Right lobe of liver (tissue), 6 donors: ENCODE results near the gene FRMD4B. TPM values are rescaled to one million over a fixed set of nuclear protein-coding genes. Genes with fewer than 3 reads are reported as not detected.

Experiments used
- ATAC-seq, 4 donors: fragments of 200-7000 bp; cut with Tn5 transposase; one replicate each; pipeline ENCODE4 v1.9.1; 2020; ENCODE audit warnings: mild to moderate bottlenecking in 4 of 4, moderate library complexity in 4 of 4
- DNase-seq, 3 donors: peaks; one replicate each; pipeline ENCODE4 v3.0.0-alpha.2; 2020
- H3K27ac ChIP-seq, 3 donors: fragments of 200-600 bp; one replicate each; pipeline ENCODE4 v1.8.0; 2022
- H3K27me3 ChIP-seq, 2 donors: fragments of 200-600 bp; one replicate each; pipeline ENCODE4 v1.8.0; 2022
- H3K36me3 ChIP-seq, 4 donors: fragments of 200-600 bp; sonication (generic) in 1 of 4; one replicate each; pipeline versions ENCODE4 v1.5.1 to v1.8.0; 2017 to 2022; ENCODE audit warnings: control low read depth in 1 of 4
- H3K4me1 ChIP-seq, 4 donors: fragments of 200-600 bp; sonication (generic) in 1 of 4; one replicate each; pipeline versions ENCODE4 v1.5.1 to v1.8.0; 2017 to 2022; ENCODE audit warnings: control low read depth in 1 of 4
- H3K4me3 ChIP-seq, 3 donors: fragments of 200-600 bp; one replicate each; pipeline ENCODE4 v1.8.0; 2022
- H3K9me3 ChIP-seq, 4 donors: fragments of 200-600 bp; sonication (generic) in 1 of 4; one replicate each; pipeline versions ENCODE4 v1.5.1 to v1.8.0; 2017 to 2022; ENCODE audit warnings: control low read depth in 1 of 4
- POLR2A ChIP-seq: fragments of 450-650 bp; IDR thresholded peaks from one replicate; pipeline ENCODE4 v1.6.1; 2017; ENCODE audit warnings: antibody characterized with exemption, mild to moderate bottlenecking
- WGBS: methylation state at CpG from one replicate; pipeline ENCODE4 v1.1.6; 2018; ENCODE audit warnings: low coverage, low lambda C conversion rate; ENCODE audit not compliant: insufficient coverage; ENCODE audit errors: missing lambda C conversion rate; 5-methylcytosine and 5-hydroxymethylcytosine counted together
- intact Hi-C, 2 donors: fragments of 100-400 bp; cut with DNase I; formaldehyde crosslinking; loops; one replicate each; pipeline versions ENCODE4 v1.11.2 to v1.14.1; 2022
- total RNA-seq, 6 experiments: library from RNA; depleted of rRNA in 2 of 6; stranded (reverse); fragments of >200 nt in 2 of 6; fragmentation: NEBNext Ultra II Directional in 3 of 6; extraction: Animal tissue kit (Norgen Biotek cat#: 25700) in 3 of 6; gene quantifications; one replicate each; pipeline versions ENCODE4 v1.1.0 to v1.2.4, GENCODE V29; 2016 to 2023
- TF ChIP-seq, protein P1 (sequence below), 4 donors: fragments of 200-600 bp in 3 of 4; fragments of 450-650 bp in 1 of 4; IDR thresholded peaks; one replicate each; pipeline versions ENCODE4 v1.5.1 to v1.8.0; 2016 to 2022; ENCODE audit warnings: antibody characterized with exemption in 4 of 4, mild to moderate bottlenecking in 2 of 4
- donor health status: DM: no; HTN: yes; CAD: no.
- donor health status: DM: no; HTN: no; CAD: no.
- donor health status: DM: no; HTN: no; CAD: no.
- donor health status: DM: no; HTN: yes; CAD: no.
- donor health status: DM: no; HTN: yes; CAD: no.

Gene FRMD4B
- total RNA-seq, 6 experiments from 2014 or later, result 9.2 to 21.0 (median 12.3) TPM

DNA sequence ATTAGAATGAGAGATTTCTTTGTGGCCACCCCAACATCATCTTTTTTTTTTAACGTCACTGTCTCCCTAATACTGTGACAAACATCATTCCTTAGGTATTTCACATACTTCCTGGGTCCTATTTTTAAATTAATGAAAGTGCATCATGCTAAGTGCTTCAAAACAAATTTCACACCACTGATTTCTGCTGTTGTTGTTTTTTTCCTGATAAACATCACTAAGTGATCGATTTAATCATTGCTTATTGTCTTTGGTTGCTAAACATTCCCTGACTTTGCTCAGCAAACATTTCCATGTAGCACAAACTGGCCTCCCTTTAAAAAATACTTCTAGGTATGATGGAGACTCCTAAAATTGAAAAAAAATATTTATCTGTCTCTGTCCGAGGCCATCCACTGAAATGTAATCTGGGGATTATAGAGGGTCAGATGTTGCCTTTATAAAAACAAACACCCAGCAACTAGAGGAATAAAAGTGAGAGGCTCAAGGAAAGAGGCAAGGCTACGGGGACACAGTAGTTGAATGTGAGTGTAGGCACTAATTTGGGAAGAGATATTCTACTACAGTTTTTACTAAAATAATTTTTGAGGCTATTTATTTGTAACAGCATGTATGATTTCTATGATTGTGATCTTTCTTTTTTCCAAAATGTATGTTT lies 243.0 kb downstream of the FRMD4B start:
- Histone ChIP-seq H3K4me1 (no peaks in the 10 kb centered on the region), H3K27ac (no peak overlapping the region), H3K27me3 (no peaks in the 10 kb centered on the region), H3K9me3 (no peaks in the 10 kb centered on the region), H3K4me3 (no peak overlapping the region), H3K36me3 (no peaks in the 10 kb centered on the region)
- intact Hi-C loops, result no loop called here
- TF ChIP-seq, protein P1, sequence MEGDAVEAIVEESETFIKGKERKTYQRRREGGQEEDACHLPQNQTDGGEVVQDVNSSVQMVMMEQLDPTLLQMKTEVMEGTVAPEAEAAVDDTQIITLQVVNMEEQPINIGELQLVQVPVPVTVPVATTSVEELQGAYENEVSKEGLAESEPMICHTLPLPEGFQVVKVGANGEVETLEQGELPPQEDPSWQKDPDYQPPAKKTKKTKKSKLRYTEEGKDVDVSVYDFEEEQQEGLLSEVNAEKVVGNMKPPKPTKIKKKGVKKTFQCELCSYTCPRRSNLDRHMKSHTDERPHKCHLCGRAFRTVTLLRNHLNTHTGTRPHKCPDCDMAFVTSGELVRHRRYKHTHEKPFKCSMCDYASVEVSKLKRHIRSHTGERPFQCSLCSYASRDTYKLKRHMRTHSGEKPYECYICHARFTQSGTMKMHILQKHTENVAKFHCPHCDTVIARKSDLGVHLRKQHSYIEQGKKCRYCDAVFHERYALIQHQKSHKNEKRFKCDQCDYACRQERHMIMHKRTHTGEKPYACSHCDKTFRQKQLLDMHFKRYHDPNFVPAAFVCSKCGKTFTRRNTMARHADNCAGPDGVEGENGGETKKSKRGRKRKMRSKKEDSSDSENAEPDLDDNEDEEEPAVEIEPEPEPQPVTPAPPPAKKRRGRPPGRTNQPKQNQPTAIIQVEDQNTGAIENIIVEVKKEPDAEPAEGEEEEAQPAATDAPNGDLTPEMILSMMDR (IDR thresholded peaks at IDR 0.05), result no peak
- no peak for TF ChIP-seq POLR2A
- DNase-seq, result no peak
- WGBS, result 55% methylated on average over 4 of the region's 4 CpGs
- ATAC-seq, result no peak

DNA sequence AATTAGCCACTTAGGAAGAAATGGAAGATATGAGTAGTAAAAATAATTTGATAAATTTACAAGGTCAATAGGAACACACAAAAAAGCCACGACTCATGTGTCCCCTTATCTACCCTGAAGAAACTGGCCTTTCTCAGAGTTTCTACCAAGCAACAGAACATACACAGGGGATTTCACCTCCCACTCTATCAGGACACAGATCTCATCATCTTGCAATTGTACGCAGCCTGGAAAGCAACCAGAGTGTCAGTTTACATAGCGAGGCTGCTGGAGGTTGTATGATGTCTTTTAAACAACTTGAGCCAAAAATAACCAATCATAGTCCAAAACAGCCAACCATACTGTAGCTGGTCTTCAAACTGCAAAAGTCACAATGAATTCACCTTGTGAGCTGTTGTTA lies 243.8 kb downstream of the FRMD4B start:
- TF ChIP-seq POLR2A, result no peak
- TF ChIP-seq, protein P1 (IDR thresholded peaks at IDR 0.05), result no peak
- 47% methylated on average over 3 of the region's 3 CpGs for WGBS
- DNase-seq (no peak), ATAC-seq (no peak)
- Histone ChIP-seq H3K27ac (no peak overlapping the region), H3K27me3 (no peaks in the 10 kb centered on the region), H3K36me3 (no peaks in the 10 kb centered on the region), H3K4me3 (no peak overlapping the region), H3K4me1 (no peaks in the 10 kb centered on the region), H3K9me3 (no peaks in the 10 kb centered on the region)
- intact Hi-C loops, result no loop called here

DNA sequence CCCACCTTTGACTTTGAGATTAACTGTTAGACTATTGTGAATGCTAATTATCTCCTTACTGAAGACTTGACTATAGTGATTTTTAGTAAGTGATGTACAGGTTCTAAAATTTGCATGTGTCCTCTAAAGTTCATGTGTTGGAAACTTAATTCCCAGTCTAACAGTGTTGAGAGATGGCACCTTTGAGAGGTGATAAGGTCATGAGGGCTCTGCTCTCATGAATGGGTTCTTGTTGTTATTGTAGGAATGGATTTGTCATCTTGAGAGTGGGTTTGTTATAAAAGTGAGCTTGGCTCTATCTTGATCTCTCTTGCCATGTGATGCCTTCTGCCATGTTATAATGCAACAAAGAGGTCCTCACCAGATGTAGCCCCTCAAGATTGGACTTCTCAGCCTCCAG lies 244.6 kb downstream of the FRMD4B start:
- TF ChIP-seq POLR2A, result no peak
- TF ChIP-seq, protein P1 (IDR thresholded peaks at IDR 0.05), result no peak
- Histone ChIP-seq H3K9me3 (no peaks in the 10 kb centered on the region), H3K27ac (no peak overlapping the region), H3K27me3 (no peaks in the 10 kb centered on the region), H3K4me3 (no peak overlapping the region), H3K36me3 (no peaks in the 10 kb centered on the region), H3K4me1 (no peaks in the 10 kb centered on the region)
- ATAC-seq (no peak), DNase-seq (no peak)
- intact Hi-C loops, result no loop called here

DNA sequence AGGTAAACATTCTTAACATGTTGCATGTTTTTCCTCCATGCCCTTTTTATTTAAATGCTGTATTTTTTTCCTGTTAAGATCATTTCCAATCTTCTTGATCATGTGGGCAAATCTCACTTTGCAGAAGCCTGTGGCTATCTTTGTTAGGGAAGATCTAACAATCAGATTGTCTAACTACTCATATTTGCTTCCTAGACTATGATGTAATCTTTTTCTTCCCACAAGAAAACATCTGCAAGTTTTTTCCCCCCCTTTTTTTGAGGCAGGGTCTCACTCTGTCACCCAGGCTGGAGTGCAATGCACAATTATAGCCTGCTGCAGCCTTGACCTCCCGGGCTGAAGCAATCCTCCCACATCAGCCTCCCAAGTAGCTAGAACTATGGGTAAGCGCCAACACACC lies 248.5 kb downstream of the FRMD4B start:
- DNase-seq (no peak), ATAC-seq (no peak)
- H3K9me3 ChIP-seq, result no peaks in the 10 kb centered on the region
- intact Hi-C loops, result no loop called here
- 92% methylated on average over 2 of the region's 2 CpGs for WGBS
- H3K4me3 ChIP-seq, result no peak overlapping the region
- H3K36me3 ChIP-seq, result no peaks in the 10 kb centered on the region
- H3K27me3 ChIP-seq, result no peaks in the 10 kb centered on the region
- no peaks in the 10 kb centered on the region for H3K4me1 ChIP-seq
- TF ChIP-seq, protein P1 (IDR thresholded peaks at IDR 0.05), result no peak
- TF ChIP-seq POLR2A, result no peak
- no peak overlapping the region for H3K27ac ChIP-seq

DNA sequence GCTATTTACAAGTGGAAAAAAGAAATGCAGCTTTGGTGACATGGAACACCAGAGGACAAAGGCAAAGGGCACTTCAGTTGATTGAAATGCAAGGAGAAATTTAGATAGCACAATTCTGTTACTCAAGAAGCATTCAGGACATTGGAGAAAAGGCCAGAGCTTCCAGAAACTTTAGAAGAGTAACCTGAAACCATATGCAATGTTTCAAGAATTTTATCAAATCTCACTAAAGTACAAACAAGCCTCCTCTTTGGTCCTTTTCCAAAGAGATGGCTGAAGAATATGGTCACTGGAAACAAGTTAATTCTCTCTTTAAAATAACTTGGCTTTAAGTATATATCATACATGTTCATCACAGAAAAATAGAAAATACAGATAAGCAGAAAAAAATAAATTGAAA lies 248.9 kb downstream of the FRMD4B start:
- TF ChIP-seq, protein P1 (IDR thresholded peaks at IDR 0.05), result no peak
- no peak for TF ChIP-seq POLR2A
- intact Hi-C loops, result no loop called here
- no peak for ATAC-seq

More for the DNA sequence above, 248.9 kb downstream of the FRMD4B start:
- no peak overlapping the region for H3K27ac ChIP-seq
- no peaks in the 10 kb centered on the region for H3K9me3 ChIP-seq
- H3K36me3 ChIP-seq, result no peaks in the 10 kb centered on the region
- no peak overlapping the region for H3K4me3 ChIP-seq
- H3K27me3 ChIP-seq, result no peaks in the 10 kb centered on the region
- DNase-seq, result no peak
- no peaks in the 10 kb centered on the region for H3K4me1 ChIP-seq
